Lung (tissue), 12 donors: ENCODE data around the gene RILPL1. TPM values are rescaled to one million over a fixed set of nuclear protein-coding genes. Genes with fewer than 3 reads are reported as not detected.
A peak's percentile ranks its signal among the peaks of the same experiment; 100 is the strongest.
"Not testable (repeated sequence)": the region's sequence is repeated elsewhere in the genome, so short reads cannot be mapped to it uniquely, and the experiment has no call there.

Experiments used
- ATAC-seq: fragments of 200-7000 bp; cut with Tn5 transposase; one replicate; pipeline ENCODE4 v1.9.1; 2020; ENCODE audit warnings: moderate number of reproducible peaks; ENCODE audit not compliant: insufficient read depth, low FRiP score
- DNase-seq, 3 donors: peaks; one replicate each; pipeline ENCODE4 v3.0.0-alpha.2; 2013 to 2017
- H3K27ac ChIP-seq, 2 donors: one replicate each; pipeline ENCODE4 v1.5.1; 2013; ENCODE audit warnings: mild to moderate bottlenecking in 2 of 2, moderate library complexity in 2 of 2, control low read depth in 1 of 2, inconsistent platforms in 1 of 2, low read depth in 1 of 2, low read length in 1 of 2
- H3K27me3 ChIP-seq, 3 donors: one replicate each; pipeline ENCODE4 v1.5.1; 2013; ENCODE audit warnings: low read length in 2 of 3; ENCODE audit not compliant: control insufficient read depth in 3 of 3, insufficient read depth in 3 of 3
- H3K36me3 ChIP-seq, 4 donors: one replicate each; pipeline ENCODE4 v1.5.1; 2013; ENCODE audit warnings: low read length in 4 of 4, mild to moderate bottlenecking in 1 of 4, moderate library complexity in 1 of 4; ENCODE audit not compliant: control insufficient read depth in 4 of 4, insufficient read depth in 4 of 4
- H3K4me1 ChIP-seq, 5 donors: one replicate each; pipeline ENCODE4 v1.5.1; 2013; ENCODE audit warnings: low read length in 5 of 5, mild to moderate bottlenecking in 2 of 5, moderate library complexity in 1 of 5; ENCODE audit not compliant: control insufficient read depth in 5 of 5, insufficient read depth in 5 of 5
- H3K4me3 ChIP-seq: one replicate; pipeline ENCODE4 v1.5.1; 2013; ENCODE audit warnings: mild to moderate bottlenecking, control low read depth, moderate library complexity
- H3K9ac ChIP-seq, 2 donors: one replicate each; pipeline ENCODE4 v1.5.1; 2013; ENCODE audit warnings: low read length in 2 of 2, control low read depth in 1 of 2; ENCODE audit not compliant: insufficient read depth in 1 of 2
- H3K9me3 ChIP-seq, 4 donors: one replicate each; pipeline ENCODE4 v1.5.1; 2013; ENCODE audit warnings: low read length in 3 of 4, mild to moderate bottlenecking in 1 of 4, moderate library complexity in 1 of 4; ENCODE audit not compliant: control insufficient read depth in 4 of 4, insufficient read depth in 3 of 4
- CTCF ChIP-seq: IDR thresholded peaks from 2 replicates; pipeline ENCODE4 v1.5.1; 2012; ENCODE audit warnings: mild to moderate bottlenecking; ENCODE audit errors: control extremely low read depth, extremely low read depth
- WGBS, 2 donors: extraction: QIAGEN DNeasy Blood & Tissue Kit; methylation state at CpG; one replicate each; pipeline ENCODE4 v1.1.7; 2013; 5-methylcytosine and 5-hydroxymethylcytosine counted together
- polyA plus RNA-seq, 2 donors: library from polyadenylated mRNA; stranded (reverse); fragments of 200-250 nt; gene quantifications; one replicate each; pipeline ENCODE4 v1.2.1, GENCODE V29; 2013
- total RNA-seq, 2 donors: library from RNA; depleted of rRNA in 1 of 2; stranded (reverse); fragments of >200 nt in 1 of 2; gene quantifications; one replicate each; pipeline ENCODE4 v1.2.1, GENCODE V29; 2014 to 2021
- donor health status: control.
- donor health status: control.
- donor health status: Bipolar disorder and iron deficiency.
- donor health status: healthy.
- donor health status: DM: yes; HTN: yes; CAD: no.

The RILPL1 gene
- total and polyA plus RNA-seq, 4 donors, result 9.5 to 14.6 (median 12.2) TPM

- H3K27ac ChIP-seq, result peak overlapping the region; percentile 50 to 86
- no peak for ATAC-seq
- no peak for DNase-seq
- no peaks in the 10 kb centered on the region for H3K9me3 ChIP-seq
- no peak overlapping the region for H3K4me3 ChIP-seq
- H3K27me3 ChIP-seq, result no peaks in the 10 kb centered on the region
- peaks cover 10 to 35% (median 31%) of the 10 kb centered on the region in 4 donors for H3K36me3 ChIP-seq
- TF ChIP-seq CTCF, result no peak
- H3K9ac ChIP-seq, result no peak overlapping the region
- WGBS, 2 donors, result 93 to 94% methylated on average over 14 of the region's 14 CpGs
- peaks cover 0 to 4% (median 0%) of the 10 kb centered on the region in 5 donors for H3K4me1 ChIP-seq
These were observed 12.7 kb downstream of the RILPL1 start for GRCh38 chr12:123520567-123521474.

- ATAC-seq (peak; percentile 63), DNase-seq (peak; percentile 38 to 67 (median 60))
- no peaks in the 10 kb centered on the region for H3K27me3 ChIP-seq
- H3K4me1 ChIP-seq, result peaks cover 0 to 4% (median 0%) of the 10 kb centered on the region in 5 donors
- H3K27ac ChIP-seq, result peak overlapping the region; percentile 71 to 86
- 70 to 78% methylated on average over 24 of the region's 24 CpGs for WGBS, 2 donors
- peaks cover 10 to 35% (median 30%) of the 10 kb centered on the region in 4 donors for H3K36me3 ChIP-seq
- H3K4me3 ChIP-seq, result no peak overlapping the region
- no peak for TF ChIP-seq CTCF
- no peaks in the 10 kb centered on the region for H3K9me3 ChIP-seq
- H3K9ac ChIP-seq, result no peak overlapping the region
These were observed 14.1 kb downstream of the RILPL1 start for GRCh38 chr12:123519141-123520001.

- H3K27me3 ChIP-seq, result no peaks in the 10 kb centered on the region
- DNase-seq, result no peak
- TF ChIP-seq CTCF, result no peak
- H3K9ac ChIP-seq, result no peak overlapping the region
- ATAC-seq, result no peak
- peaks cover 0 to 4% (median 0%) of the 10 kb centered on the region in 5 donors for H3K4me1 ChIP-seq
- H3K4me3 ChIP-seq, result no peak overlapping the region
- H3K27ac ChIP-seq, result no peak overlapping the region
- H3K9me3 ChIP-seq, result no peaks in the 10 kb centered on the region
- peaks cover 5 to 39% (median 28%) of the 10 kb centered on the region in 4 donors for H3K36me3 ChIP-seq
- 86 to 91% methylated on average over 11 of the region's 11 CpGs for WGBS, 2 donors
These were observed 17.2 kb downstream of the RILPL1 start for GRCh38 chr12:123516216-123516780.

GRCh38 chr12:123514582-123515221, 18.8 kb downstream of the RILPL1 start:
- H3K9me3 ChIP-seq, H3K27ac ChIP-seq, ATAC-seq, H3K9ac ChIP-seq, H3K4me1 ChIP-seq, H3K27me3 ChIP-seq, H3K4me3 ChIP-seq, DNase-seq: not testable (repeated sequence)
- H3K36me3 ChIP-seq, result peaks cover 5 to 42% (median 29%) of the 10 kb centered on the region in 4 donors
- WGBS, 2 donors, result 97 to 100% methylated on average over 1 of the region's 1 CpG
